Parathyroid adenoma (tissue), 2 donors: ENCODE results near the gene ULBP1.
"Not testable (repeated sequence)": the region's sequence is repeated elsewhere in the genome, so short reads cannot be mapped to it uniquely, and the experiment has no call there.

Experiments used
- H2AFZ ChIP-seq: fragments of 300-600 bp; sonication (generic); one replicate; pipeline ENCODE4 v1.7.0; 2017; ENCODE audit warnings: antibody characterized with exemption, mild to moderate bottlenecking
- H3K27ac ChIP-seq: fragments of 300-600 bp; sonication (generic); one replicate; pipeline ENCODE4 v1.7.0; 2017
- H3K27me3 ChIP-seq: fragments of 300-600 bp; sonication (generic); one replicate; pipeline ENCODE4 v1.7.0; 2017; ENCODE audit warnings: low read length; ENCODE audit not compliant: control insufficient read depth, insufficient read depth
- H3K36me3 ChIP-seq: fragments of 300-600 bp; sonication (generic); one replicate; pipeline ENCODE4 v1.7.0; 2017; ENCODE audit warnings: low read length; ENCODE audit not compliant: control insufficient read depth, insufficient read depth
- H3K4me1 ChIP-seq: fragments of 300-600 bp; sonication (generic); one replicate; pipeline ENCODE4 v1.7.0; 2017; ENCODE audit warnings: control low read depth
- H3K4me2 ChIP-seq: fragments of 300-600 bp; sonication (generic); one replicate; pipeline ENCODE4 v1.7.0; 2017; ENCODE audit warnings: low read length
- H3K4me3 ChIP-seq: fragments of 300-600 bp; sonication (generic); one replicate; pipeline ENCODE4 v1.7.0; 2017; ENCODE audit warnings: low read depth, low read length
- H3K79me2 ChIP-seq: fragments of 300-600 bp; sonication (generic); one replicate; pipeline ENCODE4 v1.7.0; 2017; ENCODE audit warnings: control low read depth
- H3K9ac ChIP-seq: fragments of 300-600 bp; sonication (generic); one replicate; pipeline ENCODE4 v1.7.0; 2017; ENCODE audit warnings: mild to moderate bottlenecking
- H3K9me3 ChIP-seq: fragments of 300-600 bp; sonication (generic); one replicate; pipeline ENCODE4 v1.7.0; 2017; ENCODE audit warnings: low read length; ENCODE audit not compliant: control insufficient read depth
- CTCF ChIP-seq: fragments of 300-600 bp; sonication (generic); IDR thresholded peaks from one replicate; pipeline ENCODE4 v1.7.0; 2017; ENCODE audit warnings: antibody characterized with exemption, mild to moderate bottlenecking
- donor health status: primary hyperparathyroidism.

Gene ULBP1

DNA sequence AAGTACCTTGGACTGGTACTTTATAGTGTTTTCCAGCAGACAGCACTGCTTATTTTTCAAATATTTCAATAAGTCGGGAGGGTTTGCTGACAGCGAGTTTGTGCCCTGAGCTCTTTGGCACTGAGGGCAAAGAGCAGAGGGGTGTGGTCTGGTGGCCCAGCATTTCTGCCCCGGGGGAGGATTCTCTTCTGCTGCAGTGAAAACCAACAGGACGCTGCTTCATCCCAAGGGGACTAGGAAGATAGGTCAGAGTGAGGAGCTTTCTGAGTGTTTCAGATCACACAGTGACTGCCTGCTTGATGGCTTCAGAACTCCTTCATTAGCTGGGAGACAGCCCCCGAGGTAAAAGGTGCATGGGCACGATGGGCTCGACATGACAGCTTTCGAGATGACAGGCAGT is 13.3 kb upstream of the ULBP1 start:
- Histone ChIP-seq H3K27me3 (peaks cover 6% of the 10 kb centered on the region), H2AFZ (no peak overlapping the region), H3K9ac (no peak overlapping the region), H3K79me2 (no peaks in the 10 kb centered on the region), H3K4me1 (no peaks in the 10 kb centered on the region), H3K4me3 (no peak overlapping the region), H3K9me3 (no peaks in the 10 kb centered on the region), H3K4me2 (no peak overlapping the region), H3K36me3 (no peaks in the 10 kb centered on the region), H3K27ac (no peak overlapping the region)
- no peak for TF ChIP-seq CTCF

- no peak overlapping the region for H3K4me2 ChIP-seq
- H3K4me1 ChIP-seq = no peaks in the 10 kb centered on the region
- H3K9me3 ChIP-seq = no peaks in the 10 kb centered on the region
- H2AFZ ChIP-seq = no peak overlapping the region
- no peak for TF ChIP-seq CTCF
- H3K36me3 ChIP-seq = no peaks in the 10 kb centered on the region
- no peak overlapping the region for H3K27ac ChIP-seq
- H3K9ac ChIP-seq = no peak overlapping the region
- no peak overlapping the region for H3K4me3 ChIP-seq
- peaks cover 6% of the 10 kb centered on the region for H3K27me3 ChIP-seq
- no peaks in the 10 kb centered on the region for H3K79me2 ChIP-seq
Measured at GRCh38 chr6:149951096-149951495, 12.6 kb upstream of the ULBP1 start.

GRCh38 chr6:149951626-149952025 is 12.1 kb upstream of the ULBP1 start:
- H3K79me2 ChIP-seq = no peaks in the 10 kb centered on the region
- H3K4me2 ChIP-seq = no peak overlapping the region
- no peak overlapping the region for H3K4me3 ChIP-seq
- no peaks in the 10 kb centered on the region for H3K4me1 ChIP-seq
- H3K27ac ChIP-seq = no peak overlapping the region
- TF ChIP-seq CTCF = no peak
- no peak overlapping the region for H2AFZ ChIP-seq
- no peak overlapping the region for H3K9ac ChIP-seq
- H3K27me3 ChIP-seq = peaks cover 6% of the 10 kb centered on the region
- H3K9me3 ChIP-seq = no peaks in the 10 kb centered on the region
- H3K36me3 ChIP-seq = no peaks in the 10 kb centered on the region

DNA sequence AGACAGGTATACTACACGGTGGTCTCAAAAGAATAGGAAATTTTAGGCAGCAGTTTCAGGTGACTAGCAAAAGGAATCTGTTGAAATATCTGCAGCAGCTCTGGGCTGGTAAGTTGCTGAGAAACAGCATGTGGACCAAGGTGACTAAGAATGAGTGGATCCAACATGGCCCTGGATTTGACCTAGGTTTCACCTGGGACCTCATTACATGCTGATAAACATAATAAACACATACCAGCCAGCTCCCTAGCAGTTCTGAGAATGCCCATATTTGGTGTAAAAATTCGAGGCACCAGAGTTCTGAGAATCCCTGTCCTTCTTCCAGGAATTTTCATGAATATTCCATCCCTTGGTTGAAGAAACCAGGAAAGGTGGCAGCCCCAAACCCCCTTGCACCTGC is 10.4 kb upstream of the ULBP1 start:
- not testable (repeated sequence) for H3K4me3 ChIP-seq, H3K4me2 ChIP-seq, H2AFZ ChIP-seq, H3K36me3 ChIP-seq, H3K27ac ChIP-seq, H3K27me3 ChIP-seq, H3K79me2 ChIP-seq, H3K9me3 ChIP-seq, H3K4me1 ChIP-seq, H3K9ac ChIP-seq

GRCh38 chr6:149953934-149954327 is 9.8 kb upstream of the ULBP1 start:
- H3K9ac ChIP-seq, H3K4me1 ChIP-seq, H3K27me3 ChIP-seq, H3K4me2 ChIP-seq, H3K36me3 ChIP-seq, H2AFZ ChIP-seq, H3K9me3 ChIP-seq, H3K27ac ChIP-seq, H3K79me2 ChIP-seq, H3K4me3 ChIP-seq: not testable (repeated sequence)

GRCh38 chr6:149954328-149954983 is 9.3 kb upstream of the ULBP1 start:
- not testable (repeated sequence) for H3K4me3 ChIP-seq, H3K9me3 ChIP-seq, H3K4me1 ChIP-seq, H3K27ac ChIP-seq, H2AFZ ChIP-seq, H3K36me3 ChIP-seq, H3K79me2 ChIP-seq, H3K4me2 ChIP-seq, H3K27me3 ChIP-seq, H3K9ac ChIP-seq

- H3K79me2 ChIP-seq, H2AFZ ChIP-seq, H3K27me3 ChIP-seq, H3K9ac ChIP-seq, H3K4me3 ChIP-seq, H3K36me3 ChIP-seq, H3K9me3 ChIP-seq, H3K4me2 ChIP-seq, H3K27ac ChIP-seq, H3K4me1 ChIP-seq: not testable (repeated sequence)
Measured at GRCh38 chr6:149954984-149955653, 8.6 kb upstream of the ULBP1 start.

- H3K36me3 ChIP-seq, H3K4me2 ChIP-seq, H3K9me3 ChIP-seq, H3K79me2 ChIP-seq, H3K4me3 ChIP-seq, H3K9ac ChIP-seq, H3K27me3 ChIP-seq, H3K27ac ChIP-seq, H3K4me1 ChIP-seq, H2AFZ ChIP-seq: not testable (repeated sequence)
Measured at GRCh38 chr6:149955654-149956317, 8.0 kb upstream of the ULBP1 start.
